Fibroblast of gingiva (primary cell): ENCODE data around the gene TMEM237.
A peak's percentile ranks its signal among the peaks of the same experiment; 100 is the strongest.
"Not testable (repeated sequence)": the region's sequence is repeated elsewhere in the genome, so short reads cannot be mapped to it uniquely, and the experiment has no call there.

Experiments
- DNase-seq: peaks from one replicate; pipeline ENCODE4 v3.0.0-alpha.2; 2011; ENCODE audit warnings: low read depth

TMEM237 gene, protein sequence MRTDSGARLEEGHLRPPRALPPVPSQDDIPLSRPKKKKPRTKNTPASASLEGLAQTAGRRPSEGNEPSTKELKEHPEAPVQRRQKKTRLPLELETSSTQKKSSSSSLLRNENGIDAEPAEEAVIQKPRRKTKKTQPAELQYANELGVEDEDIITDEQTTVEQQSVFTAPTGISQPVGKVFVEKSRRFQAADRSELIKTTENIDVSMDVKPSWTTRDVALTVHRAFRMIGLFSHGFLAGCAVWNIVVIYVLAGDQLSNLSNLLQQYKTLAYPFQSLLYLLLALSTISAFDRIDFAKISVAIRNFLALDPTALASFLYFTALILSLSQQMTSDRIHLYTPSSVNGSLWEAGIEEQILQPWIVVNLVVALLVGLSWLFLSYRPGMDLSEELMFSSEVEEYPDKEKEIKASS

DNA sequence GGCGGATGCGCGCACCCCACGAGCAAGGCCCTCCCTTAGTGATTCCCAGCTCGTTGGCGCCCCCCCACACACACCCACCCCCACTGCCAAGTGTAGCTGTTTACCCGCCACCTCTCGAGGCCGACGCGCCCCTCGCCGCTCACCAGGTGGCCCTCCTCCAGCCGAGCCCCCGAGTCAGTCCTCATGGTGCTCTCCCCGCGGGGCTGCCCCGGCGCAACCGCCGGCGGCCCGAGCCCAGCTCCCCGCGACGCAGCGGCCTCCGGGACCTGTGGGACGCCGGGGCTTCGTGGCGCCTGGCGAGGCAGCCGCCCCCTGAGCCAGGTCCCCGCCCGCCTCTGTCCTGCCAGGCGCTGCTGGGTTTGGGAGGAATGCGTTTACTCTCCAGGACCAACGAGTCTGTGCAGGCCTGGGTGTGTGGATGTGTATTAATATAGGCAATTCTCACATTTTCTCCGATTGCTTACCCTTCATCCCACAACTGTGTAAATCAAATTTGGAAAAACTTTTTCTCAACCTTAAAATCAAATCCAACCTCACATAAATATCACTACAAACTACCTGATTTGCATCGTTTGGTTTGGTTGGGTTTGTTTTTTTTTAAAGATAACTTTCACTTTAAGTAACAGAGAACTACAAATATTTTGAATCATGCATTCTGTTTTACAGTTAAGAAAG, at the start of gene TMEM237:
TMEM237 (minus strand) TSS at position 288 of the 675 bp plus-strand sequence; CDS start at position 185, 103 bp downstream.
- peak; percentile 29 for DNase-seq

DNA sequence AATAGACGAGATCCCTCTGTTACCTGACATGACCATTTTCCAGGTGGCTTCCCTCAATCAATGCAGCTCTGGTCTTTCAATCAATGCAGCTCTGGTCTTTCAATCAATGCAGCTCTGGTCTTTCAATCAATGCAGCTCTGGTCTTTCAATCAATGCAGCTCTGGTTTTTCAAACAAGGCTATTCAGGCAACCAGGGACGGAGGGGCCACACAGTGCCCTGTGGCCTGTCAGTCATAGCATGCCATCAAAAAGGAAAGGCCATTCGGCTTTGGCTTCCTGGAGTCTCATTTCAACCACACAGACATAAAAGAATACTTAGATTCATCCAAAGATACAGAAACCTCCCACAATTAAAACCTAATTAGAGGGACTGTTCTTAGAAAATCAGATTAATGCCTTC, 41.9 kb upstream of the TMEM237 start:
- no peak for DNase-seq

DNA sequence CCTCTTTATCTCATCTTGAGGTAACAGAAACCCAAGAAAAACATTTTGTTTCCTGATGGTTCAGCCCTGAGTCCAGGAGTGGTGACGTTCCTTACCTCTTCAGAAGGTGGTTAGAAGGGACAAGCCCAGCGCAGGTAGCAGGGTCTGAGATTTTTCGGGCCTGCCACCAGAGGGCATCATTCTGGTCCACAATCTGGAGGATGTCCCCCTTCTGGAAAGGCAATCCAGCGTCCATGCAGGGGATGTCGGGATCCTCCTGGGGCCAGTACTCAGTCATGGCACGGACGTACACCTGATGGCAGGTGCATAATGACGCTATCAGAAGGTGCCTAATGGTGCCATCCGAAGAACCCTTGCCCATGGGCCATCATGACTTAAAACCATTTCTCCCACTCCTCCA, 37.4 kb upstream of the TMEM237 start:
- no peak for DNase-seq

DNA sequence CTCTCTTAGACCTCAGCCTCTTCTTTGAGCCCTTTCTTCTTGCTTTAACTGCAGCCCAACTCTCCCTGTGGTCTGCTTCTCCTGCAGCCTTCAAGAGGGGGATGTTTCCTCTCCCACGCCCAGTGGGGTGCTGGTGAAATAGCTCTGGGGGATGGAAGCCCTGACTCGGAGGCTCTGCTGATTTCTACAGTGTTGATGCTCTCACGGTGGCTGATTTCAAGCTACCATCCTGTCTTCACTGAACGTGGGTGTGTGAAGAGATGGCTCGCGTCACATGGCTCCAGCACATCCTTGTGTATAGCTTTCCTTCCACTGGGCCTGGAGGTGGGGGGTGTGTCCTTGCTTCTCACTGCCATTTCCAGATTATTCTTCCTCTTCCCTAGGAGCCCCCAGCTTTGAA, 35.1 kb upstream of the TMEM237 start:
- DNase-seq: no peak

DNA sequence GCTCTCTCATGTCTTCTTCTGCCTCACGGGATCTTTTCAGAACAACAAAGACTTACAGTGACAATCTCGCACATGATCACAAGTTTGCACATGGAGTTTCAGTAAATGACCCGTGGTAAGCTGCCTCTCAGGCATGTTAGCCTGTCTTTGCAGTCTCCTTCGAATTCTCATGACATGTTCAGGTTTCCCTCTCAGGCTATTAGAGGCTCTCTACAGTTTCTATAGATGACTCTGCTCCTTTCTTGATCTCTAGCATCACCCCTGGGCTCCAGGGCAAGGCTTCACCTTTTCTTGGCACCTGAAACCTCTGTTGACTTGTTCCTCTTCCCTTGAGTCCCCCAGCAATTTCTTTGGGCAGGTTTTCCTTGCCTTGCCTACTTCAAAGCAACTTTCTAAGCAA, 32.2 kb upstream of the TMEM237 start:
- no peak for DNase-seq

DNA sequence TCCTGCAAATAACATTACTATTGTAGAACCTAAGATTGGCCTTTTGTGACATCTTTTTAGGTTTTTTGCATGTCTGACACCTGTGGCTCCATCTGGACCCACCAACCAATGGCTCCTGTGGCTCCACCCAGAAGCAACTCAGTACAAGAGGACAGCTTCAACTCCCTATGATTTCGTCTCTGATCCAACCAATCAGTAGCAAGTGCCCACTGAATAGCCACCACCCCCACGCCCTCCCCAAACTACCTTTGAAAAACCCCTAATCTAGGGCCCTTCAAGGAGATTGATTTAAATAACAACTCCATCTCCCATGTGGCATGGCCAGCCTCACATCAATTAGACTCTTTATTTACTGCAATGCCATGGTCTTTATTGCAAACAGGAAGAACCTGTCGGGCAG, 31.5 kb upstream of the TMEM237 start:
- DNase-seq: no peak

DNA sequence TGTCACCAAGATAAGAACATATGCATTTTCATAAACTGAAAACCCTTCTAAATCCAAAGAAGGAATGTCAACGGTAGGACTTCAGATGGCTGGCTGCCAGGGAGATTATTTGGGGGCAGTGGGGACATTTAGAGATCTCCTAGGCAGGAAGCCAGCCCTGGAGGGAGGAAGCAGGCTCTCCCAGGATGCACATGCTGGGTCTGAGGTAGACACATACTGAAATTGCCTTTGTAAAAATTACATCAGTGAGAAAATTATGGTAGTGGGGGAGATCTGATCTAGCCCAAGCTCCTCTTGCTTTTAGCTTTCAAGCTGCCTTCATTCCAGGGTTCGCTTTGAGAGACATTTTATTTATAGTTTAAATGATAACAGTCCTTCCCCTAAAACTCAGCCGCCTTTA, 31.0 kb upstream of the TMEM237 start:
- DNase-seq: no peak

DNA sequence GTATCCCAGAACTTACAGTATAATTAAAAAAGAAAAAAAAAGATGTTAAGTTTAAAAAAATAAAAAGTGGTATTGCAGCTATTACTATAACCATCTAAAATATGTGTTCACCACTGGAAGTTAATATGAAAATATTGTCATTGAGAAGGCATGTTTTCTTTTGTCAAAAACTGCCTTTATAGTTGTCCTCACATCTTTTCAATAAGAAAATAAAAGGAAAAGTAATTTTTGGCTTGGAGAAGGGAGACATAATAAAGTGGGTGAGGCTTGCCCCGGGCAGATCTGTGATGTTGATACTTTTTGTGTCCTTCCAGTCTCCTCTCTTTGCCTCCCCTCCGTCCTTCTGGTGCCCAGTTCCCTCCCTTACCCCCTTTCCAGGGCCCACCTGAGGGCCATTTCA, 30.2 kb upstream of the TMEM237 start:
- DNase-seq: no peak

DNA sequence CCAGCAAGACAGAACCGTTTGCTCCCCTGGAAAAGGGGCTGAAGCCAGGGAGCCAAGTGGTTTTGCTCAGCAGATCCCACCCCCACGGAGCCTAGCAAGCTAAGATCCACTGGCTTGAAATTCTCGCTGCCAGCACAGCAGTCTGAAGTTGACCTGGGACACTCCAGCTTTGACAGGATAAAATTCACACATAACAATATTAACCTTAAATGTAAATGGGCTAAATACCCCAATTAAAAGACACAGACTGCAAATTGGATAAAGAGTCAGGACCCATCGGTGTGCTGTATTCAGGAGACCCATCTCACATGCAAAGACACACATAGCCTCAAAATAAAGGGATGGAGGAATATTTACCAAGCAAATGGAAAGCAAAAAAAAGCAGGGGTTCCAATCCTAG, 27.9 kb upstream of the TMEM237 start:
- not testable (repeated sequence) for DNase-seq

DNA sequence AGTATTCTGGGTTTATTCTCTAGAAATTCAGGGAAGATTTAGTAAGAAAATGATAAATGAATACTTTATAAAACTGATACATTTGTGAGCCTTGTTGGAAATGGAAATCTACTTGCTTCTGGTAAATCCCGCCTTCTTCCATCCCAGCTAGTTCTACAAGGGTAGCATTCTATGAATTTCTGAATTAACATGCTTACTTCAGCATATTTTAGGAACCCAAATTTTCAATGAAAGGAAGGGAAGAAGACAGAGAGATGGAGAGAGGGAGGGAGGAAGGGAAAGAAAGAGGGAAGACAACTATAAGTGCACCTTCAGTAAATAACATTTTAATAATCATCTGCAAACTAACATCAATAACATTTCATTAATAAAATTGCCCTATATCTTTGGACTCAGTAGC, 26.6 kb upstream of the TMEM237 start:
- DNase-seq: no peak

DNA sequence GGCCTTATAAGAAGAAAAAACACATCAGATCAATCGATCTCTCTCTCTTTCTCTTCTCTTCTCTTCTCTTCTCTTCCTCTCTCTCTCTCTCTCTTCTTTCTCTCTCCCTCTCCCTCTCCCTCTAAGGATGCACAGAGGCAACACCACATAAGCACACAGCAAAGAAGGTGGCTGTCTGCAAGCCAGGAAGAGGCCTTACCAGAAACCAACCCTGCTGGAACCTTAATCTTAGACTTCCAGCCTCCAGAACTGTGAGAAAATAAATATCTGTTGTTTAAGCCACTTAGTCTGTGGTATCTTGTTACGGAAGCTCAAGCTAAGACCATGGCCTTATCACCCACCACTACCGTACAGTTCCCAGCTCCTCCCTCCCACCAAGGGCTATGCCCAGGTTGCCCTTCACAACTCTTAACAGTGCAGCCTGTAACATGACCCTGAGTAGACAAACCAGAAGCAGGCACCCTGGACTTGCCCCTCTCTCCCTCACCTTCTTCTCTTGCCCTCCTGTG, 25.2 kb upstream of the TMEM237 start:
- DNase-seq: no peak

DNA sequence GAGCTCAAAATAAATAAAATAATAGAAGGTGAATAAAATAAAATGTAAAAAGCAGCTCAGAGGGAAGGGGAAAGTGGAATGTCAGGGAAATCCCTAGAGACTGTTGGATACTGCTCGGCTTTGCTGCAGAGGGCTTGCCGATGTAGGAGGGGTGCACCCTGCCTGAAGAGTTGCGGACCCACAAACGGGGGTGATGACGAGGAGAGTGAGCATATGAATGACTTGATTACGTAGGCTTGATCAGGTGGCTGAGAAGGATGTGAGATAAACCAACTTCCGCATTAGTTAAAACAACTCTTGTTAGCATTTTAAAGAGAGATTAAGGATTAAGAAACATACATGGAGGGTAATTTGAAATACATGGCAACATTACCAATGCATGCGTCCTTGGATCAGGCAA, 21.0 kb upstream of the TMEM237 start:
- DNase-seq: no peak

DNA sequence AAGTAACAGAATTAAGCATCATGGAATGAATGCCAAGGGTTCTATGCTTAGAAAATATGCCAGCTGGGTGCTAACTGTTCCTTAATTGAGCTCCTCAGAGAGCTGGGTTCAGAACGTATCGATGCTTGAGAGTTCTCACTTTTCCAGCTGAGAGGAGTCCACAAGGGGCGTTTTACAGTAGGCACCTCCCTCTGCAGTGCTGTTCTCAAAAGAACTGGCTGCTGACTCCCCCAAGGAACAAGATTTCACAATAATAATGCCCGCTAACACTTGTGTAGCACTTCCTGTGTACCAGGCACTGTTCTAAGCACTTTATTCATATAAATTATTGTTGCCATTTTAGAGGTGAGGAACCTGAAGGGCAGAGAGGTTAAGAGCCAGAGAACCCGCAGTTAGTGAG, 18.1 kb upstream of the TMEM237 start:
- peak; percentile 5 for DNase-seq

DNA sequence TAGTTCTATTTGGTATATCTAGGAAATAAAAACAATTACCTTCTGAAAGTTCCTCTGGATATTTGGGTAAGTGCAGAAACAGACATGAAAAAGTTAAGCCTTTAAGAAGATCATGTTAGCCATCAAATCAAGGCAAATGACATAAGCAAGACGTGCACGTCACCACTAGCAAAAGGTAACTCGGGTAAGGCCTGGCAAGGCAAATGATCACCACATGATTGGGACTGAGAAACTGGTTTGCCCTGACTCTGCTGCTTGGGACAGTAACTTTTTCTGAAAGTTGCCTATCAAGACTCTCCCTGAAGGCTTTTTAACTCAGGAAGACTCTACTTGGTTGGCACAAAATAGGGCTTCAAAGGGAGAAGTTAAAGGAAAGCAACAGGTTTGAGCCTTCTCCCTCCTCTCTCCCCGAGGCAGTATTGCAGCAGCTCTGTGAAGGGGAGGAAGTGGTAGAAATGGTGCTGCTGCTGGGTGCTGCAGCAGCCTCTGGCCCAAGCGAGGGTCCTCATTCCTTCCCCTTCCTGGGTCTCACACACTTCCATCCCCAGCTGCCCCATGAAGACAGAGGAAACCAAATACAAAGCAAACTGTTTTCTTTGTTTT, 17.1 kb upstream of the TMEM237 start:
- no peak for DNase-seq

DNA sequence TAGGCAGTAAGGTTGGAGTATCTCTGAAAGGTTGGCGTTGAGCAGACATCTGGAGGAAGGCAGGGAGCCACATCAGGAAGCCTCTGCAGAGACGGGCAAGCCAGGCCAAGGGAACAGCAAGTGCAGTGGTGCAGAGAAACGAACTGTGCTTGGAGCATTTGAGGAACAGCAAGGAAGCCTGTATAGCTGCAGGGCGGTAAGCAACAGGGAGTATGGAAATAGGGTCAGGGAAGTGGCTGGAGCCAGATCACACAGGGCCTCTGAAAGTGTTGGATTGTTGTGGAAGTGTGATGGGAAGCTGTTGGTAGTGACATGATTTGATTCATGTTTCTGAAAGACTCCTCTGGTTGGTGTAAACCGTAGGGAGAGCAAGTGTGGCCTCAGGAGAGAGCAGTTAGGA, 13.4 kb upstream of the TMEM237 start:
- DNase-seq: no peak

DNA sequence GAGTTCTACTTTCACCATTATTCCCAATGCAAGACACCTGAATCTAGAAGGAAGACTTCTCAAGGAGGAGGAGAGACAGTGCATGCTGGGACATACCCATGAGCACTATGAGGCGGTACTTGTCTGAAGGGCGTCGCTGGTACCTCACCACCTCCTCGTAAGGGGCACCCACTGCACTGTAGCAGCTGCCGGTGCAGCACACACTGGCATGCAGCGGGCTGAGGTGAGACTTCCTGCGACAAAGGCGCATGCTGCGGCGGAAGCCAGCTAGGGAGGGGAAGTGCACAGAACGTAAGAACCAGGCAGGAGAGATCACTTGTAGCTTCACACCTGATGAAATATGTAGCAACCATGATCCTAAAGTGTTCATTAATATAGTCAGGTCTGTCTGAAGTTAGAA, 12.8 kb upstream of the TMEM237 start:
- DNase-seq: no peak

DNA sequence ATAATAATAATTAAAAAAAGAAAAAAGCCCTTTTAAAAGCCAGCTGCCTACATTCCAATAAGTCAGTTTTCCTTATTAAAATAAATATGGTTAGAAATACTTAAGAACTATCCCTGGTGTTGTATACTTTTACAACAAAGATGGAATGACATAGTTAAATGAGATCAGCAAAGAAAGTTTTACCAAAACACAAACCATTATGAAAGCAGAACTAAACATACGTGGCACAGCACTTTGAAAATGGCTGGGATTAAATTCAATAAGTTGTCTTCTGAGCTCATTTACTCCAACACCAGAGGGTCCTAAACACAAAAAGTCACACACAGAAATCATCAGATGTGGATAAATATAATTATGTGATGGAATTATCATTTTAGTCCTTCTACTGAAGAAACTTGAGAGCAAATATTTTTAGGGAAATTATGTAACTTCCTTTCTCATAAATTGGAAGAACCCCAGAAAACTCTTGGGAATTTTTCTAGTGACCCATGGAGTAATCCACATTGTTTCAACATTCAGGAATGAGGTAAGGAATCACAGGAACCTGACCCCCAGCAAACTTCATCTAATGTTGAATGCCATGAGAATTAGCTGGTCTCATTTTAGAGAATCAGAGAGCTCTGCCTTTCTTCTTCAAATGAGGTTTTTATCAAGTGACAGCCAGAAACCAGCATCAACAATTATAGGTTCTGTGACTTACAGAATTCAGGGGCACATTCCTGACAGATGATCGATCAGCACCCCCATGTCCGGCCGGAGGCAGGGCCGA, 11.5 kb upstream of the TMEM237 start:
- peak; percentile 75 for DNase-seq

DNA sequence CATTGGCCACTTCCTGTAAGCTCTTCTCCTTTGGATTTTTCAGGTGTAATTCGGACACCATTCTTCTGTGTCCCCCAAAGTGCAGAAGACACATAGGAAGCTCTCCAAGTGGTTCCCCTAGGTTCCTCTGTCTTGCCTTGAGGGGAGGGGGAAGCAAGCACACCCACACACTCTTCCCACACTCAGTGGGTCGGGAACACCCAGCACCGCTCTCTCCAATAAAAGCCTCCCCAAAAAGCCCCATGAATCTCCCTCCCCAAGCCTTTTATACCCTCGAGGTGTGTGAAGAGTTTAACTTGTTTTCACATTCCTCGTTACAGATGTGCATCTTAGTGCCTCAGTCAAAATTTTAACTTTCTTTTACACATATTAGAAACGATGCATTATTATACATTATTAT, 9.9 kb upstream of the TMEM237 start:
- no peak for DNase-seq

DNA sequence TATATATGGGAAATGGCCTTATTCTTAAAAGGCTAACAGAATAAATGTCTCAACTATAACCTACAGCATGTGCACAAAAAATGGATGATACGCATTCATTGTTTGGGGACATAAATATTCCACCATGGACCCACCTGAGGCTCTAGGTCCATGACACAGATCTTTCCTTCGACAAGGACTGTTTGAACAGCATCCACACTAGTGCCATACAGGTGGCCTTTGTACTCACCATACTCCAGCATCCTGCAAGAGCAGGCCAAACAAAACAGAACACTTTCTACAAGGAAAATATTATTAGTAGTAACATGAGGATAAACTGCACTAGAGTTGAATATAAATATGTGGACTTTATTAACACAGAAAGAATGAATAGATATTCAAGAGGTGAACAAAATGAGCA, 6.1 kb upstream of the TMEM237 start:
- no peak for DNase-seq

DNA sequence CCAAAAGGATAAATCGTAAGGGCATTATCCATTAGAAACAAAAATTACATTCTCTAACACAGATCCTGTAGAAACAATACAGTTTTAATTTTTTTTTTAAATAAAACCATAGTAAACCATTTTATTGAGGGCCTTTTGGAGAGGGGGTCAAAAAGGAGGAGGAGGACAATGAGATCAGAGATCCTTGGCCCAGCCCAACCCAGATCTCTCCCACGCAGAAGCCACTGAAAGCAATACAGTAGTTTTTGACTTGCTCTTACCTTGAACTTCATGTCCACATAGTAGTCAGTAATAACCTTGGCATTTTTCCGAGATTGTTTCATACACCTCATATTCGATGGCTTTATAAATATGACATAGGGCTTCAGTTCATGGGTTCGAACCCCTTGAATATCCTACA, 4.1 kb upstream of the TMEM237 start:
- no peak for DNase-seq

DNA sequence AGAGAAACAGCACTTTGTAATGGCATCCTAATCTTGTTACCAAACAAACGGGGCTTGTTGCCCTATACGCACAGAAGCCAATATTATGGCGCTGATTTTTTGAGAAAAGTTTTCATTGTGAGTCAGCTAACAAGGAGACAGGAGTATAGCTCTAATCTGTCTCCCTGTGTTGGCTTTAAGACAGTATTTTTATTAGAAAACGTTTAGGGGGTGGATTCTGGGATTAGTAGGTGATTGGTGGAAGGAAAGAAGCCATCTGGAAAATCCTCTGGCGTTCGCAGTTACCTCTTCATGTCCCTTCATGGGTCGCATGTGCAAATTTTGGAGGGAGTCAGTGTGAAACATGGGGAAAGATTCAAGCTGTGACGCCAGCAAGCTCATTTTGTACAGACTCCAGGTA, 698 bp upstream of the TMEM237 start:
- peak; percentile 18 for DNase-seq

DNA sequence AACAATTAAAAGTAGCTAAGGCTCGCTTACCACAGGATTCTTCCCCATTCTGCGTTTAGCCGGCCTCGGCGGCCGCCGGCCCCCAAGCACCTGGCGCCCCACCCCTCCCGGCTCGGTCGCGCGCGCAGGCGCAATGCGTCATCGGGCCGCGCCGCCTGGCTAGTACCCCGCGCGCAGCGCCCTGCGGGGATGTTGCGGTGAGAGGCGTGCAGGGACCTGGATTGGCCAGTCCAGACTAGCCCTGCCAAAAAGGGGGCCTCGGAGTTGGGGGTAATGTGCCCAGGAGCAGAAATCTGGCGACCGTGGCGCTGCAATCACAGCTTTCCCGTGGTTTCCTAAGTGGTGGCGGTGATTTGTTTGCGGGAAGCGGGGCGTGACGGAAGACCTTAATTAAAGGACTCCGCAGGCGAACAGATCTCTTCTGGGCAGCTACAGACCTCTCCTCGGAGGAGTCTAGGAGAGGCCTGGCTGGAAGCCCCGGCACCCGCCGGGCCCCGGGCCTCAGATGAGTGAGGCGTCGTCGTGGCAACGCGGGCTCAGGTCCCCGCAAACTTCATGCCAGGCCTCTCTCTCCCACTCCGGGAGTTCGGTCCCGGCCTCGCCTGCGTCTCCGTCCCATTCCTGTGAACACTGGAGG, 606 bp downstream of the TMEM237 start:
- peak; percentile 71 for DNase-seq
